WI38 (cell line): ENCODE measurements around the gene MYO1C.
"Not testable (repeated sequence)": the region's sequence is repeated elsewhere in the genome, so short reads cannot be mapped to it uniquely, and the experiment has no call there.

Experiments
- H3K4me3 ChIP-seq: 2 replicates; pipeline ENCODE4 v1.5.1; 2011; ENCODE audit warnings: low read depth, mild to moderate bottlenecking, control low read depth, low read length
- CTCF ChIP-seq: IDR thresholded peaks from 2 replicates; pipeline ENCODE4 v1.5.1; 2012; ENCODE audit warnings: low read depth, mild to moderate bottlenecking, control low read depth, low read length

The MYO1C gene

GRCh38 chr17:1460233-1460632 lies 32.3 kb downstream of the MYO1C start:
- no peak for TF ChIP-seq CTCF
- no peak overlapping the region for H3K4me3 ChIP-seq

GRCh38 chr17:1455797-1456599 lies 36.5 kb downstream of the MYO1C start, which contains the start of gene CRK:
CRK (minus strand) TSS chr17:1456232; CDS start chr17:1456117, 115 bp downstream.
- H3K4me3 ChIP-seq = peak within 1 kb of the TSS; percentile 96
- TF ChIP-seq CTCF = no peak

- TF ChIP-seq CTCF = peak; percentile 64
- peak overlapping the region; percentile 96 for H3K4me3 ChIP-seq
These were observed 37.1 kb downstream of the MYO1C start for GRCh38 chr17:1455291-1455796.

- TF ChIP-seq CTCF = no peak
- peak overlapping the region; percentile 96 for H3K4me3 ChIP-seq
These were observed 37.9 kb downstream of the MYO1C start for GRCh38 chr17:1454541-1454940.

GRCh38 chr17:1453694-1454093 lies 38.8 kb downstream of the MYO1C start:
- not testable (repeated sequence) for H3K4me3 ChIP-seq

GRCh38 chr17:1452836-1453235 lies 39.6 kb downstream of the MYO1C start:
- H3K4me3 ChIP-seq = no peak overlapping the region
- TF ChIP-seq CTCF = no peak

- H3K4me3 ChIP-seq = not testable (repeated sequence)
These were observed 42.2 kb downstream of the MYO1C start for GRCh38 chr17:1450261-1450660.

GRCh38 chr17:1449412-1449967 lies 43.0 kb downstream of the MYO1C start:
- H3K4me3 ChIP-seq = no peak overlapping the region
- no peak for TF ChIP-seq CTCF
